GM10248 (cell line): ENCODE measurements around the gene TNIK.

Experiments used
- CTCF ChIA-PET: fragments of 300-600 bp; sonication (Branson Sonifier 250); formaldehyde crosslinking; extraction: SDS; loops from one replicate; lab custom pipeline; 2021; ENCODE audit warnings: antibody characterized with exemption; lab: Yijun Ruan, JAX
- POLR2A ChIA-PET: fragments of 350-650 bp; sonication (Branson Sonifier 250); formaldehyde crosslinking; extraction: SDS; loops from one replicate; lab custom pipeline; 2020; ENCODE audit warnings: antibody characterized with exemption; lab: Yijun Ruan, JAX
- DNase-seq: peaks from one replicate; pipeline ENCODE4 v3.0.0; 2012; ENCODE audit errors: extremely low spot score
- CTCF ChIP-seq: IDR thresholded peaks from 2 replicates; pipeline ENCODE4 v1.5.1; 2012; ENCODE audit warnings: mild to moderate bottlenecking, low read depth; ENCODE audit errors: extremely low read depth, missing control alignments, control extremely low read depth

The TNIK gene

GRCh38 chr3:171264758-171265157, 195.4 kb downstream of the TNIK start:
- CTCF ChIA-PET: no interaction called here
- DNase-seq: no peak
- no peak for TF ChIP-seq CTCF

GRCh38 chr3:171262431-171262830, 197.8 kb downstream of the TNIK start:
- ChIA-PET POLR2A (no interaction called here), CTCF (interaction anchor here (1.1 to 1.7 kb wide), 3 partner anchors 10 to 23 kb away, joined by 3 to 6 read pairs (median 3); no protein-coding TSS in a partner anchor)
- no peak for DNase-seq
- no peak for TF ChIP-seq CTCF

More at GRCh38 chr3:171264758-171265157, 195.4 kb downstream of the TNIK start:
- POLR2A ChIA-PET: no interaction called here

GRCh38 chr3:171261487-171261886, 198.7 kb downstream of the TNIK start:
- no peak for DNase-seq
- TF ChIP-seq CTCF: no peak
- ChIA-PET CTCF (interaction anchor here (1.1 to 4.3 kb wide), 3 partner anchors 9 to 11 kb away, joined by 3 to 34 read pairs (median 6); no protein-coding TSS in a partner anchor), POLR2A (no interaction called here)

- CTCF ChIA-PET: interaction anchor here (1.0 to 7.6 kb wide), 3 partner anchors 8 to 20 kb away, joined by 3 to 62 read pairs (median 34); no protein-coding TSS in a partner anchor
- TF ChIP-seq CTCF: no peak
- POLR2A ChIA-PET: no interaction called here
- no peak for DNase-seq
These were observed 199.3 kb downstream of the TNIK start for GRCh38 chr3:171260899-171261298.

- POLR2A ChIA-PET: no interaction called here
- no peak for TF ChIP-seq CTCF
- CTCF ChIA-PET: interaction anchor here (1.0 to 7.6 kb wide), 3 partner anchors 8 to 21 kb away, joined by 3 to 62 read pairs (median 34); no protein-coding TSS in a partner anchor
- no peak for DNase-seq
These were observed 199.7 kb downstream of the TNIK start for GRCh38 chr3:171260466-171260865.

GRCh38 chr3:171258316-171258715, 201.9 kb downstream of the TNIK start:
- POLR2A ChIA-PET: interaction anchor here (0.9 kb wide), 1 partner anchor 89 kb away, joined by 3 read pairs; no protein-coding TSS in a partner anchor
- DNase-seq: no peak
- CTCF ChIA-PET: interaction anchor here (0.9 to 7.6 kb wide), 9 partner anchors 8 to 80 kb away, joined by 3 to 62 read pairs (median 4); no protein-coding TSS in a partner anchor
- no peak for TF ChIP-seq CTCF
